Lower lobe of right lung (tissue), 2 donors: Measurements from ENCODE around the gene DCST2. TPM values are rescaled to one million over a fixed set of nuclear protein-coding genes. Genes with fewer than 3 reads are reported as not detected.

ENCODE experiments used
- ATAC-seq, 2 donors: fragments of 200-7000 bp; cut with Tn5 transposase; one replicate each; pipeline ENCODE4 v1.9.1; 2020 to 2022; ENCODE audit warnings: mild to moderate bottlenecking in 2 of 2, moderate library complexity in 2 of 2
- DNase-seq: peaks from one replicate; pipeline ENCODE4 v3.0.0-alpha.2; 2020
- H3K27ac ChIP-seq: fragments of 200-600 bp; one replicate; pipeline ENCODE4 v1.8.0; 2022
- H3K27me3 ChIP-seq: fragments of 200-600 bp; one replicate; pipeline ENCODE4 v1.8.0; 2022; ENCODE audit warnings: low read depth
- H3K36me3 ChIP-seq: fragments of 200-600 bp; one replicate; pipeline ENCODE4 v1.8.0; 2022; ENCODE audit warnings: mild to moderate bottlenecking
- H3K4me1 ChIP-seq: fragments of 200-600 bp; one replicate; pipeline ENCODE4 v1.8.0; 2022
- H3K4me3 ChIP-seq: fragments of 200-600 bp; one replicate; pipeline ENCODE4 v1.8.0; 2022; ENCODE audit warnings: mild to moderate bottlenecking
- H3K9me3 ChIP-seq: fragments of 200-600 bp; one replicate; pipeline ENCODE4 v1.8.0; 2022
- intact Hi-C: fragments of 100-400 bp; cut with DNase I; formaldehyde crosslinking; loops from one replicate; pipeline ENCODE4 v1.11.0; 2022
- total RNA-seq: library from RNA; stranded (reverse); fragmentation: NEBNext Ultra II Directional; extraction: Animal tissue kit (Norgen Biotek cat#: 25700); gene quantifications from one replicate; pipeline ENCODE4 v1.2.1, GENCODE V29; 2021
- TF ChIP-seq, protein P1 (sequence below): fragments of 200-600 bp; IDR thresholded peaks from one replicate; pipeline ENCODE4 v1.8.0; 2022; ENCODE audit warnings: antibody characterized with exemption, mild to moderate bottlenecking
- donor health status: DM: no; HTN: yes; CAD: no; lungs with severe emphysema.

The DCST2 gene
- total RNA-seq, 1 donor from 2014 or later, result 1.4 TPM

DNA sequence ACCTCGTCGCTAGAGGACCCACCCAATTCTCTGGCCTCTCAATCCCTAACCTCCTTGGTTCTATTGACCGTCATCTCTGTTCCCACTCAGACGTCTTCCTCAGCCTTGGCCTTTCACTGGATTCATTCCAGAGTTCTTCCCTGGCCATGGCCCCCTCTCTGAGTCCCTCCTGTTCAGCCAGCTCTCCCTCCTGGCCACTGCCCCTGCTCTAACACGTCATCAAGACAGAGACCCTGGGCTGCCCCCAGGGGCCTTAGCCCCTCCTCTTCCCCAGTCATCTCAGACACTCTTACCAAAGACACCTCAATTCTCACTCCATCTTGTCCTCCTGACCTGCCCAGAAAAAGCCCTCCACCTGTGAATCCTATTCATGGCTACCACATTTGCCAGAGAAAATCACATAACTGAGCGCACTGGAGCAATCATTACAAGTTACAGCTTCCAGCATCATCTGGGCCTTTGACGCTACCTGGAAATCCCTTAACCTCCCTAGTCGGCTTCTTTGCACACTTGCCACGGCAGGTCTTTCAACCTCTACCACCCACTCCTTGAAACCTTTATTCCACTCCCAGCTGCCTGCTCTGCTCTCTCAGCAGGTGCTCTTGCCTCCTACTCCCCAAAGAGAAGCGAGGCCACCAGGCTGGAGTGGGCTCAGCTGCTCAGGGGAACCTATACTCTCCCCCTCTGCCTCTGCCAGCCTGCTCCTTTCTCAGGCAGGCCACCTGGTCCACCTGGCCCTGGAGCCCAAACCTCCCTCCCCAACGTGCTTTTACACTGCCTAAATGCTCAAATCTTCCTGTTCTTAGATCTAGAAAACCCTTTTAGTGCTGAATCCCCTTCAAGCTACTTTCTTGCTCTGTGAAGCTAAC lies 14.0 kb downstream of the DCST2 start:
- TF ChIP-seq, protein P1, sequence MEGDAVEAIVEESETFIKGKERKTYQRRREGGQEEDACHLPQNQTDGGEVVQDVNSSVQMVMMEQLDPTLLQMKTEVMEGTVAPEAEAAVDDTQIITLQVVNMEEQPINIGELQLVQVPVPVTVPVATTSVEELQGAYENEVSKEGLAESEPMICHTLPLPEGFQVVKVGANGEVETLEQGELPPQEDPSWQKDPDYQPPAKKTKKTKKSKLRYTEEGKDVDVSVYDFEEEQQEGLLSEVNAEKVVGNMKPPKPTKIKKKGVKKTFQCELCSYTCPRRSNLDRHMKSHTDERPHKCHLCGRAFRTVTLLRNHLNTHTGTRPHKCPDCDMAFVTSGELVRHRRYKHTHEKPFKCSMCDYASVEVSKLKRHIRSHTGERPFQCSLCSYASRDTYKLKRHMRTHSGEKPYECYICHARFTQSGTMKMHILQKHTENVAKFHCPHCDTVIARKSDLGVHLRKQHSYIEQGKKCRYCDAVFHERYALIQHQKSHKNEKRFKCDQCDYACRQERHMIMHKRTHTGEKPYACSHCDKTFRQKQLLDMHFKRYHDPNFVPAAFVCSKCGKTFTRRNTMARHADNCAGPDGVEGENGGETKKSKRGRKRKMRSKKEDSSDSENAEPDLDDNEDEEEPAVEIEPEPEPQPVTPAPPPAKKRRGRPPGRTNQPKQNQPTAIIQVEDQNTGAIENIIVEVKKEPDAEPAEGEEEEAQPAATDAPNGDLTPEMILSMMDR, result no peak
- ATAC-seq (no peak), DNase-seq (no peak)
- intact Hi-C loops, result no loop called here
- no peaks in the 10 kb centered on the region for H3K27me3 ChIP-seq
- peaks cover 42% of the 10 kb centered on the region for H3K4me1 ChIP-seq
- H3K36me3 ChIP-seq, result peaks cover 22% of the 10 kb centered on the region
- H3K9me3 ChIP-seq, result no peaks in the 10 kb centered on the region
- H3K4me3 ChIP-seq, result no peak overlapping the region
- no peak overlapping the region for H3K27ac ChIP-seq

DNA sequence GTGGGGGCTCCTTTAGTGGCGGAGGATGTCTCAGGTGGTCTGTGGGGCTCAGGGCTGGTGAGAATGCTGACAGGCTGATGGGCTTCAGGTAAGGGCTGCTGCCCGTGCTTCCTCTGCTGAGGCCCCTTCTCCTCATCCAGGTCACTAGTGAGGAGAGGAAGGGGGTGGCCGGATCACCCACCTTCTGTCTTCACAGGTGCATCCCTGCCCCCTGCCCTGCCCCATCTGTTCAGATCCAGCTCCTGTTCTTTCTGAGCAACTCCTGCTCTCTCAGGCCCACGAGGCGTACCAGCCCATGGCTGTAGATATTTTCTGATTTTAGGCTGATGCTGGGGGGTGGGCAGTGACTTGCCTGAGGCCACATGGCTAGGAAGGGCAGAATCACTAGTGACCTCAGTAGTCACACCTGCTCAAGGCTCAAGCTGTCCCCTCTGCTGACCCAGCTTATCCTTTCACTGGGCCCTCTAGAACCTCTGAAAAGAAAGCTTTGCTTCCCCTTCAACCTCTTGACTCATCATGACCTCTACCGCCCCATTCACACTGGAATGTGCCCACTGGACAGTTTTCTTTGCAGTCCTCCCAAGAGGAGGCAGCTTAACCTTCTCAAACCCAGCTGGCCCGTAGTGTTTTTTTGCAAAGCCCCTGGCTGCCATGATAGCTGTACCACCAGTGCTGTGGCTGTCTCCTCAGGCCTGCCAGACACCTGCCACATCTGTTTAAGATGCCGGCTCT lies 14.8 kb downstream of the DCST2 start:
- intact Hi-C loops, result no loop called here
- H3K4me3 ChIP-seq, result no peak overlapping the region
- no peaks in the 10 kb centered on the region for H3K9me3 ChIP-seq
- TF ChIP-seq, protein P1, result no peak
- DNase-seq (no peak), ATAC-seq (no peak)
- no peaks in the 10 kb centered on the region for H3K27me3 ChIP-seq
- H3K27ac ChIP-seq, result no peak overlapping the region
- H3K4me1 ChIP-seq, result peaks cover 49% of the 10 kb centered on the region
- peaks cover 29% of the 10 kb centered on the region for H3K36me3 ChIP-seq

DNA sequence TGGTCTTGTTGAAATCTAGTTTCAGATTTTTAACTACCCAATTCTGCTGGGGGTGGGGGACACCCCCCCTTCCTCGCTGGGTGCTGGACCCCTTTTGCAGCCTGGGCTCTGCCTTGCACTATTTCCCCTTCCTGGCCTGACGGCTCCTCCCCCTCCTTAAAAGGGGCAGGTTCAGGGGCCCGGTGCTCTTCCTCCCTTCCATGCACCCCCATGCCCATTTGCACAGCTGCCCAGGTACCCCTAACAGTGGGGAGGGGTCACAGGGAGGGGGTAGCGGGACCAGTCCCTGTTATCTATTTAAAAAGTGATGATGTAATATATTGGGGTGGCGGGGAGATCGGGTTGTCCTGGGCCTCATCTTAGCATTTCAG lies 15.7 kb downstream of the DCST2 start:
- H3K27ac ChIP-seq, result peak overlapping the region; percentile 85
- intact Hi-C loops, result no loop called here
- H3K9me3 ChIP-seq, result no peaks in the 10 kb centered on the region
- H3K4me1 ChIP-seq, result peaks cover 56% of the 10 kb centered on the region
- no peaks in the 10 kb centered on the region for H3K27me3 ChIP-seq
- DNase-seq (no peak), ATAC-seq (peak; percentile 0)
- H3K36me3 ChIP-seq, result peaks cover 34% of the 10 kb centered on the region
- TF ChIP-seq, protein P1, result no peak
- peak overlapping the region; percentile 52 for H3K4me3 ChIP-seq

DNA sequence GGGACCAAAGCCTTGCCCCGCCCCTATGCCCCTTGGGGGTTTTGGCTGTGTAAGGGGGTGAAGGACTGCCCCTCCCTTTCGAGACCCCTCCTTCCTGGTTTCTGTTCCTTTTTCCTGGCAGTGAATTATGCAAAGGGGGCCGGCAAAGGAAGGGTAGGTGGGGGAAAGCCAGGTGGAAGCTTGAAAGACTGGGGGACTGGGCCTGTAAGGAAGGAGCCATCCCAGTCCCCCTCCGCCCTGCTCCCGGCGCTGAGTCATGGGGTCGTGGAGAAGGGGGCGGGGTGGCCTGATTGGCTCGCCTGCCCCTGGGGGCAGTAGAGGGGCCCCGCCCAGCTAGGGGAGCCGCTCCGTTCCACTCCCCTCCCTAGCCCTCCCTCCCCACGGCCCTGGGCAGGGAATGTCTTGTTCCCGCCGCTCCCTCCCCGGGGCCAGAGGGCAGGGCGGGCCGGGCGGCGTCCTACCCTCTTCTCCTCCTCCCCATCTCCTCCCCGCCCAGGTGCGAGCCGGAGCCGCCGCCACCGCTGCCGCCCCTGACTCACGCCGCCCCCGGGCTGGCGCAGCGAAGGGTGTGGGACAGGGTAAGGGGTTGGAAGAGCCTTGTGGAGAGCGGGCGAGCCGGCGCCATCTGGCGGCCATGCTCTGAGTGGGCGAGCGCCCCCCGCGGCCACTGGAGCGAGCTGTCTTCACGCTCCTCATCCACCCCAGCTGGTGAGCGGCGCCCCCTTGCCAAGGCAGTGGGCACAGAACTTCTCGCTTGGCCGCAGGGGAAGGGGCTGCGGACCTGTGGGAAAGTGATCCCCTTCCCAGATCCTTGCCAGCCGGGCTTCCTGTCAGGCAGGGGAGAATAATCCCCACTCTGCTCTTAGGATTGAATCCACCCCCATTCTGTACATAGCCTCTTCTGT lies 16.3 kb downstream of the DCST2 start:
- Histone ChIP-seq H3K36me3 (peaks cover 34% of the 10 kb centered on the region), H3K27me3 (no peaks in the 10 kb centered on the region), H3K27ac (peak overlapping the region; percentile 85), H3K4me3 (peak overlapping the region; percentile 52), H3K4me1 (peaks cover 62% of the 10 kb centered on the region), H3K9me3 (no peaks in the 10 kb centered on the region)
- intact Hi-C loops, result no loop called here
- TF ChIP-seq, protein P1, result peak; percentile 99
- DNase-seq (peak; percentile 92), ATAC-seq (peak; percentile 94)

DNA sequence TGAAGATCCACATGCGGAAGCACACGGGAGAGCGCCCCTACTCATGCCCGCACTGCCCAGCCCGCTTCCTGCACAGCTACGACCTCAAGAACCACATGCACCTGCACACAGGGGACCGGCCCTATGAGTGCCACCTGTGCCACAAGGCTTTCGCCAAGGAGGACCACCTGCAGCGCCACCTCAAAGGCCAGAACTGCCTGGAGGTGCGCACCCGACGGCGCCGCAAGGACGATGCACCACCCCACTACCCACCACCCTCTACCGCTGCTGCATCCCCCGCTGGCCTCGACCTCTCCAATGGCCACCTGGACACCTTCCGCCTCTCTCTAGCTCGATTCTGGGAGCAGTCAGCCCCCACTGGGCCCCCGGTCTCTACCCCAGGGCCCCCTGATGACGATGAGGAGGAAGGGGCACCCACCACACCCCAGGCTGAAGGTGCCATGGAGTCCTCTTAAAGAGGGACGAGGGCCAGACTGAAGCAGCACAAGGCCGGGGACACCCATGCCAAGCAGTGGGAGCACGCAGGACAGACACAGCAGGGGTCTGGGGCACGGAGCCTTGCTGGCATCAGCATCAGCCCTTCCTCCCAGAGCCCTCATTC lies 17.2 kb downstream of the DCST2 start:
- intact Hi-C loops, result no loop called here
- H3K4me3 ChIP-seq, result no peak overlapping the region

More for the DNA sequence above, 17.2 kb downstream of the DCST2 start:
- Histone ChIP-seq H3K4me1 (peaks cover 72% of the 10 kb centered on the region), H3K9me3 (no peaks in the 10 kb centered on the region), H3K27ac (peak overlapping the region; percentile 85), H3K27me3 (no peaks in the 10 kb centered on the region), H3K36me3 (peaks cover 34% of the 10 kb centered on the region)
- ATAC-seq (no peak), DNase-seq (no peak)
- TF ChIP-seq, protein P1, result no peak
